Measurements from ENCODE around the gene ATOH7.
"Not testable (repeated sequence)": the region's sequence is repeated elsewhere in the genome, so short reads cannot be mapped to it uniquely, and the experiment has no call there.

The ATOH7 gene

DNA sequence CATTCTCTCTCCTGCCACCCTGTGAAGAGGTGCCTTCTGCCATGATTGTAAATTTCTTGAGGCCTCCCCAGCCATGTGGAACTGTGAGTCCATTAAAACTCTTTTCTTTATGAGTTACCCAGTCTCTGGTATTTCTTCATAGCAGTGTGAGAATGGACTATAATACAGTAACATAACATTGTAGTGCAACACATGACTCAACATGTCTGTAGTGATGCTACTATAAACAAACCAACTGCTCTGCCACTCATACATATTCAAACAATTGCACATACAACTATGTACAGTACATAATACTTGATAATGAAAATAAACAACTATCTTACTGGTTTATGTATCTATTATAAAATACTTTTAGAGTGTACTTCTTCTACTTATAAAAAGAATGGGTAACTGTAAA is 7.1 kb downstream of the ATOH7 start:
- H3K4me1 ChIP-seq (ENCODE audit: insufficient read depth, low read length), result no peaks in the 10 kb centered on the region

GRCh38 chr10:68223535-68224165 is 8.3 kb downstream of the ATOH7 start:
- Histone ChIP-seq H3K27me3 (ENCODE audit: insufficient read depth, low read length) (peaks cover 2% of the 10 kb centered on the region), H3K36me3 (ENCODE audit: insufficient read depth, low read length) (no peaks in the 10 kb centered on the region), H3K4me1 (ENCODE audit: insufficient read depth, low read length) (no peaks in the 10 kb centered on the region), H3K9me3 (ENCODE audit: low read length) (no peaks in the 10 kb centered on the region), H2AFZ (ENCODE audit: low read depth, low read length) (no peak overlapping the region), H3K4me3 (ENCODE audit: low read length) (no peak overlapping the region)

More for the DNA sequence above, 7.1 kb downstream of the ATOH7 start:
- no peak overlapping the region for H3K4me3 ChIP-seq (ENCODE audit: low read length)
- no peaks in the 10 kb centered on the region for H3K36me3 ChIP-seq (ENCODE audit: insufficient read depth, low read length)
- no peaks in the 10 kb centered on the region for H3K9me3 ChIP-seq (ENCODE audit: low read length)
- no peak overlapping the region for H2AFZ ChIP-seq (ENCODE audit: low read depth, low read length)
- H3K27me3 ChIP-seq (ENCODE audit: insufficient read depth, low read length), result peaks cover 4% of the 10 kb centered on the region

DNA sequence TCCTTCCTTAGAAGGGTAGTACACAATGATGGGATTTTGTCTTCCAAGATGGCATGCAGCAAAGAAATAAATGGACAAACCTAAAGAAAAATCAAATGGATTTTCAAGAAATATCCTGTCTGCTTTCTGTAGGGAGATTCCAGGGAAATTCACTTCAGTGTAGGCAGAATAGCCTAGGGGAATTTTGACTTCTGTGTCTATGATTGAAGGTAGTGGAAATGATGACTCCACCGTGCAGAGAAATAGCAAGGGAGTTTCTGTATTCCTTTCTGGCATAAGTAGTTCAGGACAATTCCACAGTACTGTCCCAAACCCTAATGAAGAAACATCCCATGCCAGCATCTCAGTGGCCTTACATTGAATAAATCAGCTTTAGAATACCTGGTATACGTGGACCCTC is 9.5 kb downstream of the ATOH7 start:
- no peaks in the 10 kb centered on the region for H3K36me3 ChIP-seq (ENCODE audit: insufficient read depth, low read length)
- peaks cover 2% of the 10 kb centered on the region for H3K27me3 ChIP-seq (ENCODE audit: insufficient read depth, low read length)
- no peak overlapping the region for H2AFZ ChIP-seq (ENCODE audit: low read depth, low read length)
- H3K4me3 ChIP-seq (ENCODE audit: low read length), result no peak overlapping the region
- no peaks in the 10 kb centered on the region for H3K4me1 ChIP-seq (ENCODE audit: insufficient read depth, low read length)
- H3K9me3 ChIP-seq (ENCODE audit: low read length), result no peaks in the 10 kb centered on the region

DNA sequence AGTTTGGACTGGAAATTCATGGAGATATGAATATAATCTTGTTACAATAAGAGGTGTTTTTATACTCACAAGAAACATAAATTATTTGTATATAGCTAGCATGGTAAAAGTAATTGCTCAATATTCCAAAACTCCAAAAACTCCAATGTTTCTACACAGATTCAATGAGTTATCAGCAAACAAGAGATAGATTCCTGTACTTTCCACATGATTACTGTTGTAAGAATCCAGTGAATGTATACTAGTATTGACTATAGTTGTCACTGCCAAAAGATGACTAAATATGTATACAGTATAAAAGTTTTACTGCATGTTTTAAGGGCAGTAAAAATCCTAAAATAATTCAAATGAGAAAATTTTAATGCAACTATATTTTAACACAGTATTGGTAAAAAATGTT is 10.7 kb downstream of the ATOH7 start:
- Histone ChIP-seq H2AFZ (ENCODE audit: low read depth, low read length) (no peak overlapping the region), H3K27me3 (ENCODE audit: insufficient read depth, low read length) (peaks cover 2% of the 10 kb centered on the region), H3K4me1 (ENCODE audit: insufficient read depth, low read length) (no peaks in the 10 kb centered on the region), H3K4me3 (ENCODE audit: low read length) (no peak overlapping the region), H3K36me3 (ENCODE audit: insufficient read depth, low read length) (no peaks in the 10 kb centered on the region), H3K9me3 (ENCODE audit: low read length) (no peaks in the 10 kb centered on the region)

DNA sequence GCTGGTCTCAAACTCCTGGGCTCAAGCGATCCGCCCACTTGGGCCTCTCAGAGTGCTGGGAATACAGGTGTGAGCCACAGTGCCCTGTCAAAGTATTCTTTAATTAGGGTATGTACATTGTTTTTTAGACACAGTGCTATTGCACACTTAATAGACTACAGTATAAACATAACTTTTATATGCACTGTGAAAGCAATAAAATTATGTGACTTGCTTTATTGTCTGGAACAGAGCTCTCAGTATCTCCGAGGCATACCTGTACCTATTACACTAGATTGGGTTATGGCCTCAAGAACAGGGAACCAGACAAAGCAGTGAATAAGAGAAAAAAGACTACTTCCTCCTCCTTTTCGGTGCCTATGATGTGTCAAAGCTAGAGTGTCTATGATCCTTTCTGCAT is 13.1 kb downstream of the ATOH7 start:
- no peaks in the 10 kb centered on the region for H3K9me3 ChIP-seq (ENCODE audit: low read length)
- H3K27me3 ChIP-seq (ENCODE audit: insufficient read depth, low read length), result peaks cover under 1% of the 10 kb centered on the region
- H3K4me1 ChIP-seq (ENCODE audit: insufficient read depth, low read length), result no peaks in the 10 kb centered on the region
- no peaks in the 10 kb centered on the region for H3K36me3 ChIP-seq (ENCODE audit: insufficient read depth, low read length)
- H2AFZ ChIP-seq (ENCODE audit: low read depth, low read length), result no peak overlapping the region
- no peak overlapping the region for H3K4me3 ChIP-seq (ENCODE audit: low read length)

GRCh38 chr10:68212721-68213352 is 19.1 kb downstream of the ATOH7 start:
- no peak overlapping the region for H3K4me3 ChIP-seq (ENCODE audit: low read length)

GRCh38 chr10:68211669-68212068 is 20.2 kb downstream of the ATOH7 start:
- Histone ChIP-seq H3K27me3 (ENCODE audit: insufficient read depth, low read length) (no peaks in the 10 kb centered on the region), H3K9me3 (ENCODE audit: low read length) (no peaks in the 10 kb centered on the region)

More at GRCh38 chr10:68212721-68213352, 19.1 kb downstream of the ATOH7 start:
- H2AFZ ChIP-seq (ENCODE audit: low read depth, low read length), result no peak overlapping the region
- H3K9me3 ChIP-seq (ENCODE audit: low read length), result no peaks in the 10 kb centered on the region
- no peaks in the 10 kb centered on the region for H3K27me3 ChIP-seq (ENCODE audit: insufficient read depth, low read length)
- no peaks in the 10 kb centered on the region for H3K4me1 ChIP-seq (ENCODE audit: insufficient read depth, low read length)
- H3K36me3 ChIP-seq (ENCODE audit: insufficient read depth, low read length), result no peaks in the 10 kb centered on the region

DNA sequence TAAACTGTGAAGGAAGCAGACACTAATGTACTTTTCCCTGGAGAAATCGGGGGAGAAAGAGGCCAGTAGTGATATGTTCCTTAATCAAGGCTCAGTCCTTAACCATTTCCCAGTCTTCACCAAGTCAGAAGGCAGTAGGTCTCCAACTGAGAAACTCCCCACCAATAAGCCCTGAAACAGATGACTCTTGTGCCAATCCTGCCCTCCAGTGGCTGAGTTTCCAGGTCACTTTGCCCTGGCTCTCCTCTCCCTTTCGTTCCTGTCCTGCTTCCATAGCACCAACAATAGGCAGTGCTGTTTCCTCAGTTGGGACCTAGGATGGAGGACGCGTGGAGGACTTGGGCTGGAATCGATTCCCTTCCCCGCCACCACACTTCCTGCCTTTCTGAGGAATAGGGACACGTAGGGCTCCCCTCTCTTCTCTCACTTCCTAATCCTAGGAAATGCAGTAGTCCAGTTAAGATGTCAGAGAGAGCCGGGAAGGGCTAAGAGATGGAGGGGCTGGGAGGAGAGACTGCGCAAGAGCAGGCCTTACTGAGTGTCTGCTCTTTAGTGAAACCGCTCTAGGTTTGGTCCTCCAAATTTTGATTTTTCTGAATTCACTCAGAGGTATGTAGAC is 23.4 kb downstream of the ATOH7 start:
- H3K27me3 ChIP-seq (ENCODE audit: insufficient read depth, low read length), result no peaks in the 10 kb centered on the region
- H3K4me1 ChIP-seq (ENCODE audit: insufficient read depth, low read length), result no peaks in the 10 kb centered on the region
- no peaks in the 10 kb centered on the region for H3K36me3 ChIP-seq (ENCODE audit: insufficient read depth, low read length)
- H3K4me3 ChIP-seq (ENCODE audit: low read length), result no peak overlapping the region
- no peaks in the 10 kb centered on the region for H3K9me3 ChIP-seq (ENCODE audit: low read length)
- no peak overlapping the region for H2AFZ ChIP-seq (ENCODE audit: low read depth, low read length)

More at GRCh38 chr10:68211669-68212068, 20.2 kb downstream of the ATOH7 start:
- Histone ChIP-seq H2AFZ (ENCODE audit: low read depth, low read length) (no peak overlapping the region), H3K4me3 (ENCODE audit: low read length) (no peak overlapping the region), H3K4me1 (ENCODE audit: insufficient read depth, low read length) (no peaks in the 10 kb centered on the region), H3K36me3 (ENCODE audit: insufficient read depth, low read length) (no peaks in the 10 kb centered on the region)

DNA sequence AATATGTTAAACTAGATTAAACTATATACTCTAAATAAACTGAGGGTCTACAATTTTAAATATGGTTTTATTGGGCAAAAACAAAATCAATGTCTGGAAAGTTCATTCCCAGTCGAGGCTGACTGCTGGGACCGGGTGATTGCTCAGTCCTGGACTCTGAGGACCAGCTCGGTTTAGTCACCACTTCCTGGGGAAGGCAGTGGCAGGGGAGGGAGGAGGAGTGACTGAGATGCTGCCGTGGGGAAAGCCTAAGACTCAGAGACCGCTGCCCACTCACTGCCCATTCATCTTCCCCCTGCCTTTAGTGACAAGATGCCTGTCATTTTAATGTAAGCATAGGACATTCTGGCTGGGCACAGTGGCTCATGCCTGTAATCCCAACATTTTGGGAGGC is 29.0 kb downstream of the ATOH7 start:
- Histone ChIP-seq H3K27me3 (ENCODE audit: insufficient read depth, low read length) (no peaks in the 10 kb centered on the region), H3K36me3 (ENCODE audit: insufficient read depth, low read length) (no peaks in the 10 kb centered on the region), H2AFZ (ENCODE audit: low read depth, low read length) (no peak overlapping the region), H3K4me1 (ENCODE audit: insufficient read depth, low read length) (no peaks in the 10 kb centered on the region), H3K4me3 (ENCODE audit: low read length) (no peak overlapping the region), H3K9me3 (ENCODE audit: low read length) (no peaks in the 10 kb centered on the region)

GRCh38 chr10:68196701-68197100 is 35.2 kb downstream of the ATOH7 start:
- H3K9me3 ChIP-seq (ENCODE audit: low read length), result no peaks in the 10 kb centered on the region
- no peaks in the 10 kb centered on the region for H3K27me3 ChIP-seq (ENCODE audit: insufficient read depth, low read length)
- H3K4me3 ChIP-seq (ENCODE audit: low read length), result no peak overlapping the region
- H2AFZ ChIP-seq (ENCODE audit: low read depth, low read length), result no peak overlapping the region
- H3K4me1 ChIP-seq (ENCODE audit: insufficient read depth, low read length), result no peaks in the 10 kb centered on the region
- no peaks in the 10 kb centered on the region for H3K36me3 ChIP-seq (ENCODE audit: insufficient read depth, low read length)

DNA sequence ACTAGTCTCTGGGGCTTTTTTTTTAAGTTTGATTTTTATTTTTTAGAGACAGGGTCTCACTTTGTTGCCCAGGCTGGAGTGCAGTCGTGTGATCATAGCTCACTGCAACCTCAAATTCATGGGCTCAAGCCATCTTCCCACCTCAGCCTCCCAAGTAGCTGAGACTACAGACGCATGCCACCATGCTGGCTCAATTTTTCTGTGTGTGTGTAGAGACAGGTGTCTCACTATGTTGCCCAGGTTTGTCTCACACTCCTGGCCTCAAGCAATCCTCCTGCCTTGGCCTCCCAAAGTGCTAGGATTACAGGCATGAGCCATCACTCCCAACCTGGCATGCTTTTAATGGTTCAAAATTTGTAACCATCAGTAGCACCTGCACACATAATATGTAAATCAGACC is 36.1 kb downstream of the ATOH7 start:
- not testable (repeated sequence) for H3K4me3 ChIP-seq (ENCODE audit: low read length); H3K36me3 ChIP-seq (ENCODE audit: insufficient read depth, low read length)

GRCh38 chr10:68194290-68194689 is 37.6 kb downstream of the ATOH7 start:
- no peaks in the 10 kb centered on the region for H3K9me3 ChIP-seq (ENCODE audit: low read length)
- H3K4me3 ChIP-seq (ENCODE audit: low read length), result no peak overlapping the region
- no peaks in the 10 kb centered on the region for H3K4me1 ChIP-seq (ENCODE audit: insufficient read depth, low read length)
- no peak overlapping the region for H2AFZ ChIP-seq (ENCODE audit: low read depth, low read length)
- no peaks in the 10 kb centered on the region for H3K36me3 ChIP-seq (ENCODE audit: insufficient read depth, low read length)
- H3K27me3 ChIP-seq (ENCODE audit: insufficient read depth, low read length), result no peaks in the 10 kb centered on the region

More for the DNA sequence above, 36.1 kb downstream of the ATOH7 start:
- H3K4me1 ChIP-seq (ENCODE audit: insufficient read depth, low read length); H3K27me3 ChIP-seq (ENCODE audit: insufficient read depth, low read length); H2AFZ ChIP-seq (ENCODE audit: low read depth, low read length); H3K9me3 ChIP-seq (ENCODE audit: low read length): not testable (repeated sequence)

DNA sequence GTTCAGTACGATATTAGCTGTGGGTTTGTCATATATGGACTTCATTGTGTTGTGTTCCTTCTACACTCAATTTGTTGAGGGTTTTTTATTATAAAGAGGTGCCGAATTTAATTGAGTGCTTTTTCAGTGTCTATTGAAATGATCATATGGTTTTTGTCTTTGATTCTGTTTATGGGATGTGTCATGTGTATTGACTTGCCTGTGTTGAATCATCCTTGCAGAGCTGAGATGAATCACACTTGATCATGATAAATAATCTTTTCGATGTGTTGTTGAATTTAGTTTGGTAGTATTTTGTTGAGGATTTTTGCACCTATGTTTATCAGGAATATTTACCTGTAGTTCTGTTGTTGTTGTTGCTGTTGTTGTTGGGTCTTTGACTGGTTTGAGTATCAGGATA is 39.8 kb downstream of the ATOH7 start:
- Histone ChIP-seq H3K4me1 (ENCODE audit: insufficient read depth, low read length) (no peaks in the 10 kb centered on the region), H3K9me3 (ENCODE audit: low read length) (no peaks in the 10 kb centered on the region), H2AFZ (ENCODE audit: low read depth, low read length) (no peak overlapping the region), H3K4me3 (ENCODE audit: low read length) (no peak overlapping the region), H3K27me3 (ENCODE audit: insufficient read depth, low read length) (no peaks in the 10 kb centered on the region), H3K36me3 (ENCODE audit: insufficient read depth, low read length) (no peaks in the 10 kb centered on the region)
